Heart left ventricle (tissue), 13 donors: ENCODE results near the gene WTIP.

Experiments used
- POLR2A ChIP-seq, 2 donors: fragments of 450-650 bp; IDR thresholded peaks; one replicate each; pipeline ENCODE4 v1.6.1; 2017; ENCODE audit warnings: antibody characterized with exemption in 2 of 2, mild to moderate bottlenecking in 2 of 2, moderate library complexity in 2 of 2
- TF ChIP-seq, protein P1 (sequence below), 12 donors: fragments of 200-600 bp; sonication (generic) in 4 of 12; IDR thresholded peaks; one replicate each; pipeline versions ENCODE4 v1.5.0 to v1.8.0; 2018 to 2022; ENCODE audit warnings: antibody characterized with exemption in 12 of 12, mild to moderate bottlenecking in 5 of 12
- donor health status: ischemic (EF 13 %, LVEDD 7.1; RV severe dilation, severe dysfunction).
- donor health status: DM: no; HTN: yes; CAD: no.
- donor health status: DM: no; HTN: no; CAD: no.
- donor health status: ischemic (EF 25% LVEDD 6.9; RV normal size, moderate dysfunction).
- donor health status: ischemic (EF 25% LVEDD 5.7; RV mildly dilated, moderate dysfunction).
- donor health status: ischemic (EF 35%, LVEDD 5.7; RV mildly dilated, moderate dysfunction).
- donor health status: nonischemic (EF 11% LVEDD 7.7; RV severe dilation, severe dysfunction).
- donor health status: DM: yes; HTN: yes; CAD: no.
- donor health status: PGD.
- donor health status: ischemic (EF 29% LVEDD 5.4; RV normal size, mild dysfunction).
- donor health status: nonischemic (EF 23%, LVEDD 6.1; RV moderate dilation, normal function).

DNA sequence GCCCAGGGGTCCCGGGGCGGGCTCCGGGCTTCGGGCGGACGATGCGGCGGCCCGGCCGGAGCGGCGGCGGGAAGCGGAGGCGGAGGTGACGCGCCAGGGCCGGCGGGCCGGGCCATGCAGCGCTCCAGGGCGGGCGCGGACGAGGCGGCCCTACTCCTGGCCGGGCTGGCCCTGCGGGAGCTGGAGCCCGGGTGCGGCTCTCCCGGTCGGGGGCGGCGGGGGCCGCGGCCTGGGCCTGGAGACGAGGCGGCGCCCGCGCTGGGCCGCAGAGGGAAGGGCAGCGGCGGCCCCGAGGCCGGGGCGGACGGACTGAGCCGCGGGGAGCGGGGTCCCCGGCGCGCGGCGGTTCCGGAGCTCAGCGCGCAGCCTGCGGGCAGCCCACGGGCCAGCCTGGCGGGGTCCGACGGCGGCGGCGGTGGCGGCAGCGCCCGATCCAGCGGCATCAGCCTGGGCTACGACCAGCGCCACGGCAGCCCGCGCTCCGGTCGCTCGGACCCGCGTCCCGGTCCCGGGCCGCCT lies 362 bp downstream of the WTIP start:
- TF ChIP-seq, protein P1, sequence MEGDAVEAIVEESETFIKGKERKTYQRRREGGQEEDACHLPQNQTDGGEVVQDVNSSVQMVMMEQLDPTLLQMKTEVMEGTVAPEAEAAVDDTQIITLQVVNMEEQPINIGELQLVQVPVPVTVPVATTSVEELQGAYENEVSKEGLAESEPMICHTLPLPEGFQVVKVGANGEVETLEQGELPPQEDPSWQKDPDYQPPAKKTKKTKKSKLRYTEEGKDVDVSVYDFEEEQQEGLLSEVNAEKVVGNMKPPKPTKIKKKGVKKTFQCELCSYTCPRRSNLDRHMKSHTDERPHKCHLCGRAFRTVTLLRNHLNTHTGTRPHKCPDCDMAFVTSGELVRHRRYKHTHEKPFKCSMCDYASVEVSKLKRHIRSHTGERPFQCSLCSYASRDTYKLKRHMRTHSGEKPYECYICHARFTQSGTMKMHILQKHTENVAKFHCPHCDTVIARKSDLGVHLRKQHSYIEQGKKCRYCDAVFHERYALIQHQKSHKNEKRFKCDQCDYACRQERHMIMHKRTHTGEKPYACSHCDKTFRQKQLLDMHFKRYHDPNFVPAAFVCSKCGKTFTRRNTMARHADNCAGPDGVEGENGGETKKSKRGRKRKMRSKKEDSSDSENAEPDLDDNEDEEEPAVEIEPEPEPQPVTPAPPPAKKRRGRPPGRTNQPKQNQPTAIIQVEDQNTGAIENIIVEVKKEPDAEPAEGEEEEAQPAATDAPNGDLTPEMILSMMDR (IDR thresholded peaks at IDR 0.05) = no peak
- no peak for TF ChIP-seq POLR2A (IDR thresholded peaks at IDR 0.05)
